ENCODE results near the gene C18orf63.

GRCh38 chr18:74367905-74368304 is 52.3 kb downstream of the C18orf63 start:
- no peak for TF ChIP-seq EZH2 (IDR thresholded peaks at IDR 0.05; ENCODE audit: low read length, unreplicated experiment)
- no peak for TF ChIP-seq CTCF (conservative IDR thresholded peaks at IDR 0.05; ENCODE audit: low read depth, low read length)
- TF ChIP-seq EZH2phosphoT487 (IDR thresholded peaks at IDR 0.05; ENCODE audit: borderline replicate concordance, low read length): no peak

Data from PC-3 (cell line).